Gastroesophageal sphincter (tissue), 4 donors: ENCODE results near the gene MLST8. TPM values are rescaled to one million over a fixed set of nuclear protein-coding genes. Genes with fewer than 3 reads are reported as not detected.

Experiments
- ATAC-seq: fragments of 150-250 bp; one replicate; pipeline ENCODE4 v1.9.1; 2016; ENCODE audit warnings: mild to moderate bottlenecking, moderate library complexity
- H3K27ac ChIP-seq, 4 donors: fragments of 200-600 bp; sonication (generic) in 3 of 4; 1 replicate in 3 of 4; 2 replicates in 1 of 4; pipeline ENCODE4 v1.5.1; 2016 to 2019
- H3K27me3 ChIP-seq: fragments of 200-600 bp; sonication (generic); one replicate; pipeline ENCODE4 v1.5.1; 2019
- H3K36me3 ChIP-seq, 2 donors: fragments of 200-600 bp; sonication (generic); one replicate each; pipeline ENCODE4 v1.5.1; 2019; ENCODE audit warnings: control low read depth in 1 of 2
- H3K4me1 ChIP-seq, 3 donors: fragments of 200-600 bp; sonication (generic); 1 replicate in 2 of 3; 2 replicates in 1 of 3; pipeline ENCODE4 v1.5.1; 2016 to 2019; ENCODE audit warnings: control low read depth in 2 of 3
- H3K4me3 ChIP-seq, 2 donors: fragments of 200-600 bp; sonication (generic); one replicate each; pipeline ENCODE4 v1.5.1; 2019; ENCODE audit warnings: mild to moderate bottlenecking in 1 of 2, moderate library complexity in 1 of 2
- H3K9me3 ChIP-seq, 3 donors: fragments of 200-600 bp; sonication (generic); one replicate each; pipeline ENCODE4 v1.5.1; 2017 to 2019; ENCODE audit warnings: control low read depth in 2 of 3
- EP300 ChIP-seq: sonication (generic); formaldehyde crosslinking; IDR thresholded peaks from one replicate; pipeline ENCODE4 v1.6.1; 2017; ENCODE audit warnings: antibody characterized with exemption, mild to moderate bottlenecking
- POLR2A ChIP-seq, 2 donors: fragments of 450-650 bp; IDR thresholded peaks; one replicate each; pipeline ENCODE4 v1.6.1; 2017; ENCODE audit warnings: antibody characterized with exemption in 2 of 2, mild to moderate bottlenecking in 2 of 2, moderate library complexity in 1 of 2
- POLR2AphosphoS5 ChIP-seq: sonication (generic); formaldehyde crosslinking; IDR thresholded peaks from one replicate; pipeline ENCODE4 v1.6.1; 2017; ENCODE audit warnings: antibody characterized with exemption
- WGBS, 2 donors: methylation state at CpG; one replicate each; pipeline ENCODE4 v1.1.5; 2018; ENCODE audit warnings: low coverage in 1 of 2; 5-methylcytosine and 5-hydroxymethylcytosine counted together
- total RNA-seq, 4 donors: library from RNA; depleted of rRNA; stranded (reverse); fragments of >200 nt; gene quantifications; one replicate each; pipeline ENCODE4 v1.1.0, GENCODE V29; 2016
- TF ChIP-seq, protein P1 (sequence below), 4 experiments: fragments of 200-600 bp in 2 of 4; fragments of 450-650 bp in 2 of 4; sonication (generic) in 1 of 4; IDR thresholded peaks; one replicate each; pipeline ENCODE4 v1.5.1; 2017 to 2019; ENCODE audit warnings: antibody characterized with exemption in 4 of 4, mild to moderate bottlenecking in 2 of 4, moderate library complexity in 2 of 4

Gene MLST8
- total RNA-seq, 4 donors from 2014 or later = 29.0 to 50.8 (median 34.1) TPM

DNA sequence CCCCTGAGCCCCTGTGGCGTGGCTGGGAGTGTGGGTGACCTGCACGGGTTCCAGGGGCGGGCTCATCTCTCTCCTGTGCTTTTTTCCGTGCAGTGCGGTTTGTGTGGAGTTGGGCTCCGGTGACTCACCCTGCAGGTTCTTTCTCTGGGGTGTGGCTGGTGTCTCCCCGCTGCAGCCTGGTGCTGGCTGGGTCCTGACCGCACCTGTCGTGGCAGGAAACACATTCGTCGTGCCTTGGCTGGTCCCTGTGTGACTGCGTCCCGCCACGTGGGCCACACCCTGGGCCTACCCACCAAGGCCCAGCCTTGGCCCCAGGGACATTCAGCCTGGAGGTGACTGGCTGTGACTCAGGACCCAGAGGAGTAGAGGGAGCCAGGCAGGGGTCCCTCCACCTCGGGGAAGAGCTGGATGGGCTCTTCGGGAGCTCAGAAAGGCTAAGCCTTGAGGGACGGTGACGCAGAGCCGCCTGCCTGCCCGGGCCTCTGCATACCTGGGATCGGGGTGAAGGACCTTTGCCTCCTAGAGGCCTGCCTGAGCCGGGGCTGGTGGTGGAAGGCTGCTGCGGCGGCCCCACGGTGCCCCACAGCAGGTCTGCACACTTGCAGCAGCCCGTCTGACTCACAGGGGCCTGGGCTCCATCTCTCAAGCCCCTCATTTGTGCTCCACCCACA lies 41.9 kb upstream of the MLST8 start:
- no CpG with 5 or more reads among the region's 26 CpGs for WGBS, 2 donors
- TF ChIP-seq EP300 (no peak), POLR2AphosphoS5 (no peak), POLR2A (IDR thresholded peaks at IDR 0.05) (no peak)
- TF ChIP-seq, protein P1, sequence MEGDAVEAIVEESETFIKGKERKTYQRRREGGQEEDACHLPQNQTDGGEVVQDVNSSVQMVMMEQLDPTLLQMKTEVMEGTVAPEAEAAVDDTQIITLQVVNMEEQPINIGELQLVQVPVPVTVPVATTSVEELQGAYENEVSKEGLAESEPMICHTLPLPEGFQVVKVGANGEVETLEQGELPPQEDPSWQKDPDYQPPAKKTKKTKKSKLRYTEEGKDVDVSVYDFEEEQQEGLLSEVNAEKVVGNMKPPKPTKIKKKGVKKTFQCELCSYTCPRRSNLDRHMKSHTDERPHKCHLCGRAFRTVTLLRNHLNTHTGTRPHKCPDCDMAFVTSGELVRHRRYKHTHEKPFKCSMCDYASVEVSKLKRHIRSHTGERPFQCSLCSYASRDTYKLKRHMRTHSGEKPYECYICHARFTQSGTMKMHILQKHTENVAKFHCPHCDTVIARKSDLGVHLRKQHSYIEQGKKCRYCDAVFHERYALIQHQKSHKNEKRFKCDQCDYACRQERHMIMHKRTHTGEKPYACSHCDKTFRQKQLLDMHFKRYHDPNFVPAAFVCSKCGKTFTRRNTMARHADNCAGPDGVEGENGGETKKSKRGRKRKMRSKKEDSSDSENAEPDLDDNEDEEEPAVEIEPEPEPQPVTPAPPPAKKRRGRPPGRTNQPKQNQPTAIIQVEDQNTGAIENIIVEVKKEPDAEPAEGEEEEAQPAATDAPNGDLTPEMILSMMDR (IDR thresholded peaks at IDR 0.05) = no peak
- Histone ChIP-seq H3K4me3 (no peak overlapping the region), H3K9me3 (no peaks in the 10 kb centered on the region), H3K27ac (peak overlapping the region in 3 of 4 donors; percentile 11 to 95 (median 94)), H3K4me1 (peaks cover 3 to 54% (median 28%) of the 10 kb centered on the region in 3 donors), H3K36me3 (peaks cover 0 to 38% of the 10 kb centered on the region in 2 donors), H3K27me3 (no peaks in the 10 kb centered on the region)
- ATAC-seq = no peak

DNA sequence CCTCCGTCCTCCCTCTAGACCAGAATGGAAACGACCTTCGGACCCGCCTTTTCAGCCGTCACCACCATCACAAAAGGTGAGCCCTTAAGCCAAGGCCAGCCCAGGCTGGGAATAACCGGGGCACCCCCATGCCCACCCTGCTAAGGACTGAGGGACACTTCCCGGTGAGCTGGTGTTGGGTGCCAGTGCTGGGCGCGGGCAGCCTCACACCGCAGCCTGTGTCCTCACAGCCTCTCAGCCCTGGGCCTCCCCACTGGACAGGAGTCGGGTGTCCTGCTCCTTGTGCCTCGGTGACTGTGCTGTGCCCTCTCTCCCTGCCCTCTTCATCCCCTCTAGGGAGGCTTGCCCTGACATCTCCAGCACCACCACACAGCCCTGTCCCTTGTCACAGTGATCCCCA lies 39.4 kb upstream of the MLST8 start:
- Histone ChIP-seq H3K27me3 (no peaks in the 10 kb centered on the region), H3K4me3 (no peak overlapping the region), H3K4me1 (peaks cover 0 to 38% (median 8%) of the 10 kb centered on the region in 3 donors), H3K27ac (no peak overlapping the region), H3K36me3 (peaks cover 0 to 63% of the 10 kb centered on the region in 2 donors), H3K9me3 (no peaks in the 10 kb centered on the region)
- 100% methylated on average over 2 of the region's 12 CpGs; no CpG with 5 or more reads in 1 of the 2 donors for WGBS, 2 donors
- no peak for ATAC-seq
- TF ChIP-seq, protein P1 (IDR thresholded peaks at IDR 0.05) = no peak
- TF ChIP-seq POLR2AphosphoS5 (no peak), POLR2A (IDR thresholded peaks at IDR 0.05) (no peak), EP300 (no peak)

DNA sequence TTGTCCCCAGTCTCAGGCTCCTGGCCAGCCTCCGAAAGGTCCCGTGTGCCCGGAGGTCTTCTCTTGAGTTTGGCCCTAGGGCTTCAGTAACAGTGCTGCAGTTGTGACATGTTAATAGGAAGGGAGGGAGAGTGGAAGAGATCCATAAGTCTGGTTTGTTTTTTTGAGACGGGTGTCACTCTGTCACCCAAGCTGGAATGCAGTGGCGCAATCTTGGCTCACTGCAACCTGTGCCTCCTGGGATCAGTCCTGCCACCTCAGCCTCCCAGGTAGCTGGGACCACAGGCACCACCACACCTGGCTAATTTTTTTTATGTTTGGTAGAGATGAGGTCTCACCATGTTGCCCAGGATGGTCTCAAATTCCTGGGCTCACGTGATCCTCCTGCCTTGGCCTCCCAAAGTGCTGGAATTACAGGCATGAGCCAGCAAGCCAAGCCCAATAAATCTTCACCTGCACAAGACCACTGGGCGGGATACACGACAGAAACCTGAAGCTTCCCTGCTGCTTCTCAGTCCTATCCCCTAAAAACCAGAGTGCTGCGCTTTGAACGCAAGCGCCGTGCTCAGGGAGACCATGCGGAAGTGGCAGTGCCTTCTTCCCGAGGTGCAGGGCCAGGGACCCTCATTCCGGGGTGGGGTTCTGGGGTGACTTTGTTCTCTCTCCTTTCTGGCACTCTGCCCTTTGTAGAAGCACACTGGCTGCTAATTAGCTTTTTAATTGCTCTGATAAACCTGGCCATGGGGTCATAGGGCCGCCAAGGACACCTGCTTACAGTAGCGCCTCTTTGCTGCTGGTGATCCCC lies 38.8 kb upstream of the MLST8 start:
- WGBS, 2 donors = 81 to 100% methylated on average over 1 to 3 of the region's 17 CpGs
- no peaks in the 10 kb centered on the region for H3K9me3 ChIP-seq
- no peak for ATAC-seq

DNA sequence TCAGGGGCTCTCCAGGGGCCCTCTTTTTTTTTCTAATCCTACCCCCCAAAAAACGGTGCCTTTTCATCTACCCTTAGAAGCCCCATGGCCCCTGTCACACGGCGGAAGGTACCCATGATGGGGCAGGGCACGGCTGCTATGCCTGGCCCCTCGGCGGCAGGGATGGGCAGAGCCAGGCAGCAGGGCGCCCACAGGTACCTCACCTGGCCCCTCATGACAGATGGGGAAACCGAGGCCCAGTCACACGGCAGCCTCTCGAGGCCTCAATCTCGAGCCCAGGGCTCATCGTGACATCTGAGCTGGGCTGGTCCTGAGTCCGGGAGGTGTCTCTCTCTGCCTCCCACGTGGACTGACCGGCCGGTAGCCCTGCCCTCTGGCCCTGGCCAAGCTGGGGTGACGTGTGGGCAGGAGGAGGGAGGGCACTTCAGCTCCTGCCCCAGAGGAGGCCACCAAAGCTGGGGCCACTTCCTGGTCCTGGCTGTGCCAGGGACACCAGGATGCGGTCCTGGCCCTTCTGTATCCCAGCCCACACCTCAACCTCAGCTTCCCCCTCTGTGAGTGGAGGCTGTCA lies 38.1 kb upstream of the MLST8 start:
- ATAC-seq = no peak
- no peaks in the 10 kb centered on the region for H3K27me3 ChIP-seq
- no peak overlapping the region for H3K27ac ChIP-seq
- peaks cover 0 to 76% of the 10 kb centered on the region in 2 donors for H3K36me3 ChIP-seq
- TF ChIP-seq, protein P1 (IDR thresholded peaks at IDR 0.05) = no peak
- no peak for TF ChIP-seq POLR2AphosphoS5
- no peak for TF ChIP-seq POLR2A (IDR thresholded peaks at IDR 0.05)
- TF ChIP-seq EP300 = no peak
- H3K4me1 ChIP-seq = peaks cover 0 to 25% (median 3%) of the 10 kb centered on the region in 3 donors
- 80% methylated on average over 1 of the region's 18 CpGs; no CpG with 5 or more reads in 1 of the 2 donors for WGBS, 2 donors
- H3K9me3 ChIP-seq = no peaks in the 10 kb centered on the region
- no peak overlapping the region for H3K4me3 ChIP-seq

More for the DNA sequence above, 38.8 kb upstream of the MLST8 start:
- Histone ChIP-seq H3K27me3 (no peaks in the 10 kb centered on the region), H3K36me3 (peaks cover 0 to 69% of the 10 kb centered on the region in 2 donors), H3K4me1 (peaks cover 0 to 32% (median 8%) of the 10 kb centered on the region in 3 donors), H3K4me3 (no peak overlapping the region), H3K27ac (no peak overlapping the region)
- TF ChIP-seq, protein P1 (IDR thresholded peaks at IDR 0.05) = no peak
- TF ChIP-seq EP300 (no peak), POLR2AphosphoS5 (no peak), POLR2A (IDR thresholded peaks at IDR 0.05) (no peak)
